GM21576 (cell line): ENCODE measurements around the gene ABL1.
A peak's percentile ranks its signal among the peaks of the same experiment; 100 is the strongest.
"Not testable (repeated sequence)": the region's sequence is repeated elsewhere in the genome, so short reads cannot be mapped to it uniquely, and the experiment has no call there.

Experiments
- ATAC-seq: cut with Tn5 transposase; IDR thresholded peaks from one replicate; pipeline ENCODE4 v1.9.1; 2021; ENCODE audit warnings: mild to moderate bottlenecking, moderate library complexity; ENCODE audit not compliant: unreplicated experiment

The ABL1 gene

GRCh38 chr9:130834371-130835336 lies at the start of gene ABL1:
Gene ABL1, plus strand, starts transcription at chr9:130835254. Its CDS starts 193 bp downstream, at chr9:130835447.
- peak; percentile 61 for ATAC-seq

GRCh38 chr9:130785940-130786508 lies 49.0 kb upstream of the ABL1 start:
- ATAC-seq: no peak

GRCh38 chr9:130786526-130786925 lies 48.5 kb upstream of the ABL1 start:
- ATAC-seq: no peak

GRCh38 chr9:130789747-130790672 lies 45.0 kb upstream of the ABL1 start:
- ATAC-seq: no peak

GRCh38 chr9:130791303-130791894 lies 43.7 kb upstream of the ABL1 start:
- no peak for ATAC-seq

GRCh38 chr9:130793589-130793988 lies 41.5 kb upstream of the ABL1 start:
- no peak for ATAC-seq

- ATAC-seq: not testable (repeated sequence)
Observed at GRCh38 chr9:130794021-130794420, 41.0 kb upstream of the ABL1 start.

- not testable (repeated sequence) for ATAC-seq
Observed at GRCh38 chr9:130794423-130794822, 40.6 kb upstream of the ABL1 start.

GRCh38 chr9:130794923-130795495 lies 40.0 kb upstream of the ABL1 start:
- ATAC-seq: no peak

- not testable (repeated sequence) for ATAC-seq
Observed at GRCh38 chr9:130803116-130803515, 31.9 kb upstream of the ABL1 start.

GRCh38 chr9:130805510-130806326 lies 29.3 kb upstream of the ABL1 start:
- no peak for ATAC-seq

GRCh38 chr9:130806327-130806716 lies 28.7 kb upstream of the ABL1 start:
- ATAC-seq: no peak

- no peak for ATAC-seq
Observed at GRCh38 chr9:130810609-130811136, 24.4 kb upstream of the ABL1 start.

GRCh38 chr9:130815242-130815808 lies 19.7 kb upstream of the ABL1 start:
- no peak for ATAC-seq

- no peak for ATAC-seq
Observed at GRCh38 chr9:130817914-130818313, 17.1 kb upstream of the ABL1 start.

GRCh38 chr9:130820135-130820738 lies 14.8 kb upstream of the ABL1 start:
- ATAC-seq: no peak

- no peak for ATAC-seq
Observed at GRCh38 chr9:130823435-130823834, 11.6 kb upstream of the ABL1 start.

GRCh38 chr9:130824079-130824478 lies 11.0 kb upstream of the ABL1 start:
- no peak for ATAC-seq
